ENCODE data around the gene ADAM17. TPM values are rescaled to one million over a fixed set of nuclear protein-coding genes. Genes with fewer than 3 reads are reported as not detected.
A peak's percentile ranks its signal among the peaks of the same experiment; 100 is the strongest.

ADAM17 gene
- polyA plus RNA-seq, 1 experiment: 11.1 TPM

DNA sequence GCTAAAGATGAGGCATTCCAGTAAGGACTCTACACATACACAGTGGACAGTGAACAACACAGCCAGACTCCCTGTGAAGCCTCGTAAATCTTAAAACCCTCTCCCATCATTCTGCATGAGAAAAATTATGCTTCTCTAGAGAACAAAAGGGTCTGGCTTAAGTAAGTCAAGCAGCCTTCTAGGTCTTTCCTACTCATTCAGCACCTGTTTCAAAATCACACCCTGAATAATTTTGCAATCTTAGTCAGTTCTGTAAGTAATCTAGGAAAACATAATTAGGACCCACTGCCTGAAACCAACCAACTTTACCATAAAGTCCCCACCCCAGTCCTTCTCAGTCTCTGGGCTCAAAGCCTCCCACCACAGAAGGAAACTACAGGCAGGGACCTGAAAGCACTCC, 61.5 kb downstream of the ADAM17 start:
- H3K27me3 ChIP-seq (ENCODE audit: control insufficient read depth, insufficient read depth, low read length): no peaks in the 10 kb centered on the region
- DNase-seq (ENCODE audit: low read depth): no peak
- no peak for TF ChIP-seq CTCF (IDR thresholded peaks at IDR 0.05; ENCODE audit: insufficient read depth, low read depth, low read length)
- POLR2A ChIA-PET: no interaction called here
- peaks cover 27% of the 10 kb centered on the region for H3K36me3 ChIP-seq (ENCODE audit: control insufficient read depth, insufficient read depth, low read length)
- H3K4me3 ChIP-seq (ENCODE audit: low read depth, low read length): no peak overlapping the region
- CTCF ChIA-PET: no interaction called here

DNA sequence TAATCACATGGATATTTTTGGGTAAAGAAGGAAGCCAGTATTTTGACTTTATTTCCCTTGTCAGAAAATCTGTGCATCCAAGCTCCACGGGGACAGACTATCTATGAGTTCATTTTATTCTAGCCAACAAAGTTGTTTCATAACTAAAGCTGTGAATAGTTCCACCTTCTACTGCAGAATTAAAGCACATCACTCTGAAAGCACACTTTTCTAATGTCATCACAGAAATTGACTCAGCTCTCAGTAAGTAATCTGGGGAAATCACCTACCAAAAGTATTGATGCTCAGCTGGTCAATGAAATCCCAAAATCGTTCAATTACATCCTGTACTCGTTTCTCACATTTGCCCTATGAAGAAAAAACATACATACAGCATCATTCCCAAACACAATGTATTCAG, 62.2 kb downstream of the ADAM17 start:
- CTCF ChIA-PET: interaction anchor here (0.6 kb wide), 1 partner anchor 309 kb away, joined by 3 read pairs; no protein-coding TSS in a partner anchor
- no peak overlapping the region for H3K4me3 ChIP-seq (ENCODE audit: low read depth, low read length)
- no peak for DNase-seq (ENCODE audit: low read depth)
- TF ChIP-seq CTCF (IDR thresholded peaks at IDR 0.05; ENCODE audit: insufficient read depth, low read depth, low read length): no peak
- H3K27me3 ChIP-seq (ENCODE audit: control insufficient read depth, insufficient read depth, low read length): no peaks in the 10 kb centered on the region
- peaks cover 27% of the 10 kb centered on the region for H3K36me3 ChIP-seq (ENCODE audit: control insufficient read depth, insufficient read depth, low read length)
- POLR2A ChIA-PET: no interaction called here

DNA sequence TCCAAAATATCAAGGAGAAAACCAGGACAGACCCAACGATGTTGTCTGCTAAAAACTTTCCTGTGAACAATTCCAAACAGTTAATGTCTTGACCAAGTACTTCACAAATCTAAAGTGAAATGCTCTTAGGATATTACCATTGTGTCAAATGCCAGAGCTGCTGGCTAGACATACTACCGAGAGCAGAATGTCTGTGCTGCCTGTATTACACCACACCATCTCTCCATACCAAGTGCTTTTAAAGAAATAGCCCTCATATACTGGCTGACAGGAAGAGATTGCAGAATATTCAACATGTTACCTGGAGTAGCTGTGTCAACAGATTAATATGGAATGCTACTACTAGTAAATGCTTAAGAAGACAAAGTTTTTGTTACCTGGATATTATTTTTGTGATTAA, 62.7 kb downstream of the ADAM17 start:
- CTCF ChIA-PET: interaction anchor here (0.6 kb wide), 1 partner anchor 310 kb away, joined by 3 read pairs; no protein-coding TSS in a partner anchor
- POLR2A ChIA-PET: no interaction called here
- DNase-seq (ENCODE audit: low read depth): no peak
- Histone ChIP-seq H3K36me3 (ENCODE audit: control insufficient read depth, insufficient read depth, low read length) (peaks cover 27% of the 10 kb centered on the region), H3K4me3 (ENCODE audit: low read depth, low read length) (no peak overlapping the region), H3K27me3 (ENCODE audit: control insufficient read depth, insufficient read depth, low read length) (no peaks in the 10 kb centered on the region)
- no peak for TF ChIP-seq CTCF (IDR thresholded peaks at IDR 0.05; ENCODE audit: insufficient read depth, low read depth, low read length)

DNA sequence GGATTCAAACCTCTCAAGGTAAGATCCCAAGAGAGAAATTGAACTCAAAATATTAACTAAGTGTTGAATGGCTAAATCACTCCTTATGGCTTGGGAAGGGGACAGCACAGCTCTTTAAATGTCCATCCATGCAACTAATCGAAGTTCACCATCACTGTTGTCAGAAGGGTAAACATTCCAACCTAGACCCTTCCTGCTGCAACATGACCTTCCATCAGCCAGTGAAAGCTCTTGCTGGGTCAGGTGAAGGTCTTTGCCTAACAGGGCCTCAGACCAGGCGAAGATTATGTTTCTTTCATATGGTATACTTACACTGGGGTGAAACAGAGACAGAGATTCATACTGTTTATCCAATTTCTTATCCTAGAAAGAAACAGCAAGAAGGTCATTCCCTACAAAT, 64.8 kb downstream of the ADAM17 start:
- TF ChIP-seq CTCF (IDR thresholded peaks at IDR 0.05; ENCODE audit: insufficient read depth, low read depth, low read length): no peak
- no peak for DNase-seq (ENCODE audit: low read depth)
- POLR2A ChIA-PET: no interaction called here
- Histone ChIP-seq H3K4me3 (ENCODE audit: low read depth, low read length) (no peak overlapping the region), H3K27me3 (ENCODE audit: control insufficient read depth, insufficient read depth, low read length) (no peaks in the 10 kb centered on the region), H3K36me3 (ENCODE audit: control insufficient read depth, insufficient read depth, low read length) (peaks cover 27% of the 10 kb centered on the region)
- CTCF ChIA-PET: interaction anchor here (0.5 kb wide), 1 partner anchor 151 kb away, joined by 6 read pairs; no protein-coding TSS in a partner anchor

- Histone ChIP-seq H3K4me3 (ENCODE audit: low read depth, low read length) (no peak overlapping the region), H3K27me3 (ENCODE audit: control insufficient read depth, insufficient read depth, low read length) (no peaks in the 10 kb centered on the region), H3K36me3 (ENCODE audit: control insufficient read depth, insufficient read depth, low read length) (peaks cover 36% of the 10 kb centered on the region)
- DNase-seq (ENCODE audit: low read depth): peak; percentile 21
- no peak for TF ChIP-seq CTCF (IDR thresholded peaks at IDR 0.05; ENCODE audit: insufficient read depth, low read depth, low read length)
- POLR2A ChIA-PET: no interaction called here
- CTCF ChIA-PET: no interaction called here
These were observed 66.8 kb downstream of the ADAM17 start for GRCh38 chr2:9488583-9489547.

All from BJ (cell line).